ENCODE measurements around the gene DLG1.

Gene DLG1

DNA sequence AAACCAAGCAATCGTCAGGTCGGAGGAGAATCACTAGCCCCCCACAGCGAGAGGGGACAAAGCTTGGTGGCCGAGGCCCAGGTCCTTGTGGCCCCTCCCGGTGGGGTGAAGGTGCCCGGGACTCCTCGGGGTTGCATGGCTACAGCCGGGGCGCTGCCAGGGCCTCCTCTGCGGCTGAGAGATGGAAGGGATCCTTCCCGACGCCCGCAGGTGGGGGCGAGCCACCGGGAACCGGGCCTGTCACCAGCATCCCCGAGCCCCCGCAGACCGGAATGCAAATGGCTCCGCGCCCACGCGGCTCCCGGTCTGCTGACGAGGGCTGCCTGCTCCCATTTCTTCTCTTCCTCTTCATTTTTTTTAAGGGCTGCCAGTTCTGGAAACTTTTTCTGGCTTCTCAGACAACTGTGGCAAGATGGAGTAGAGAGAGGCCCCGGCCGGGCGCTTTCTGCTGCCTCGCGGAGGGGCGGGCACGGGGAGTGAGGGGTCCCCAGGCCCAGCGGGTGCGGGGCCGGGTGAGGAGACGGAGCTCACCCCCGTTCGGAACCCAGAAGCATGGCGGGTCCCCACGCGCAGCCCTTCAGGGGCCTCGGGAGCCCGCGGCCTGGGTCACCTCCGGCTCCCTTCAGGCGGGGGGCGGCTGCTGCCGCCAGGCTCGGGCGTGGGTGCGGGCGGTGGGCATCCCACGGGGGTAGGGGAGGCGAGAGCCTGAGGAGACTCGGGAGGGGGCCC, 296.3 kb downstream of the DLG1 start:
- peak in 18 of 51 donors; percentile 11 to 70 (median 38) for DNase-seq

DNA sequence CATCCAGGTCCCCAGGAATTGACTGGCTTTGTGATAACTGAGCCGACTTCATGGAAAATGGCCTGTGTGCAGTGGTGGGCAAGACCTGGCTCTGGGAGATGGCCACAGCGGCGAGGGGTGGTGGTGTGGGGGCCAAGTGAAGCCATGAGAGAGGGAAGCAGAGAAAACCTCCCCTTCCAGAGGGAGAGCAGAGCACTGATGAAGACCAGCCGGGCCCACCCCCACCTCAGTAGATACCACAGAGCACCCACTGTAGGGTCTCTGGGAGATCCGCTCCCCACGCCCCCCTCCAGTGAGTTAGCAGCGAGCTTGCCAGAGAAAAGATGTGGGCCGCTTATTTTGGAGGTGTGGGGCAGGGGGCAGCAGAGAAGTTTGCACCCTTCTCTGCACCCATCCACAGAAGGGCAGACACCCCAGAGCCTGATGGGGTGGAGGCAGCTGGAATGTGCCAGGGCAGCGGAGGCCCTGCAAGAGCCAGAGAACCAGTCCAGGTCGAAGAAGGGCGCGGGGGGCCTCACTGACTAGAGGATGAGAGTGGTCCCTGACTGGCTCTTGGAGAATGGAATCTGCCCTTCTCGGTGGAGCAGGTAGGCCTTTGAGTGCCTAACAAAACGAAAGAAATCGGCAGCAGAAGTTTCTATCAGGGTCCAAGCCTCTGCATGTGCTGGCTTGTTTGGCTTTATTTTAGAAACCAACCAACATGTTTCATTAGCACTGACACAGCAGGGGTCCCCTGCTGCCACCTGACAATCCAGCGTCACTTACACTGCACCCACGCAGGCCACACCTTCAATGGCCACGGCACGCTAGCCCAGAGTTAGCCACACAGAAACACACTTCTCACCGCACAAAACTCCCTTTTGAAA, 297.1 kb downstream of the DLG1 start:
- no peak for DNase-seq

DNA sequence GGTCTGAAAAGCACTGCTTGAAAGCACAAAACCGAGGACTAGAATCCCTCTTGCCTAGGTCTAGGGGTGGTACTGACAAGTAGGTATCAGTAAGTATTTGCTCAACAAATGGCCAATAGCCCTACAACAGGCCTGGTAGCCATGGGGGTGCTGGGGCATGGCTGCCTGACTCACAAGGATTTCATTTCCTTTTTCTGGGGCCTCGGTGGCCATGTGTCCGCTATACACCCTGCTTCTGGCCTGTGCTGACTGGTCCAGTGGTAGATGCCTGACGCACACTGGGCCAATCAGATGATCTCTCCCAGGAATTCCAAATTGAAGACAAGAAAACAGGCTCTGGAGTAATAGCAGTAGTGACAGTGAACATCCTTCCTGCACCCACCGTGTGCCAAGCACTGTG, 298.2 kb downstream of the DLG1 start:
- no peak for DNase-seq

DNA sequence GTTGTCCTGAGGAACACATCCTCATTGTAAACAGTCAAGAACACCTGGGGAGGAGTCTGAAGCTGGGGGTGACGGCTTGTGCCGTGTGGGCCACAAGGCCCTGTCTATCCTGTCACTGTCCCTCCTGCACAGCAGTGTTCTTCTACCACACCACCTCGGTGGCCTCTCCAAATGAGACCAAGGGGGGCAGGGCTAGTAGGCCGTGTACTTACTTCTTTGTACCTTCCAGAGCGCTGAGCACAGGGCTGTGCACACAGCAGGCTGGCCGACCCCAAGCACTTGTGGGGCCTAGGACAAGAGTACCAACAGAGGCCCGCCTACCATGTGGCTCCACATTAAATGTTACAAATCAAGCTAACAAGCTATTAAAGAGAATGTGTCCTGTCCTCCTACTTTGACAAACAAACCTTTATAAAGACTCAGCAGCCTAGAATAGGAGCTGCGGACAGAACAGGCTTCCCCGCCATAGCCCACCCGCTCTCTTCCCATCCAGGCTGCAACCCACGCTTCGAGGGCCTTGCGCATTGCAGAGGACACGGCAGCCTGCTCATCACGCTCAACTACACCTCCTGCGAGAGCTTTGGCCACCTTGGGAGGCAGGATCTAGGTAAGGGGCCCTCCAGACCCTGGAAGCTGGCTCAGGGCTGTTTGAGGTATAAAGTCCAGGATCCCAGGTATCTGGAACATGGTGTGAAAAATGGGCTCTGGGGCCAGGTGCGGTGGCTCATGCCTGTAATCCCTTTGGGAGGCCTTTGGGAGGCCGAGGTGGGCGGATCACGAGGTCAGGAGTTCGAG, 299.2 kb downstream of the DLG1 start:
- DNase-seq = no peak

DNA sequence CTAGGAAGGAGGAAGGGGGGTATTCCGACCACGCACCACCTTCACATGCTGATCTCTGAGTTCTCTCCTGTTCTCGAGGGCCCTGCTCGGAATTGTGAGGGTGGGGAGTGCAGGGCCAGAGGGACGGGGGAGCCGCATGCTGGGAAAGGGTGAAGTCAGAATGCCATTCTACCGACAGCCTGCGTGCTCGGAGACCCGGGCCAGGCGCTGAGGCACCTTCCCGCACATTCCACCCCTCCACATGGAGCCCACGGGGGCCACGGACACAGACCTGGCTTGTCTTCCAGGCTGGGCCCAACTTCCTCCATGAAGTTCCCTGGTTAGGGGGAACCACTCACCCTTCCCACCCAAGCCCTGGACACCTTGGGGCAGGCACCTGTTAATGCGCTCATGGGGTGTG, 301.1 kb downstream of the DLG1 start:
- no peak for DNase-seq

DNA sequence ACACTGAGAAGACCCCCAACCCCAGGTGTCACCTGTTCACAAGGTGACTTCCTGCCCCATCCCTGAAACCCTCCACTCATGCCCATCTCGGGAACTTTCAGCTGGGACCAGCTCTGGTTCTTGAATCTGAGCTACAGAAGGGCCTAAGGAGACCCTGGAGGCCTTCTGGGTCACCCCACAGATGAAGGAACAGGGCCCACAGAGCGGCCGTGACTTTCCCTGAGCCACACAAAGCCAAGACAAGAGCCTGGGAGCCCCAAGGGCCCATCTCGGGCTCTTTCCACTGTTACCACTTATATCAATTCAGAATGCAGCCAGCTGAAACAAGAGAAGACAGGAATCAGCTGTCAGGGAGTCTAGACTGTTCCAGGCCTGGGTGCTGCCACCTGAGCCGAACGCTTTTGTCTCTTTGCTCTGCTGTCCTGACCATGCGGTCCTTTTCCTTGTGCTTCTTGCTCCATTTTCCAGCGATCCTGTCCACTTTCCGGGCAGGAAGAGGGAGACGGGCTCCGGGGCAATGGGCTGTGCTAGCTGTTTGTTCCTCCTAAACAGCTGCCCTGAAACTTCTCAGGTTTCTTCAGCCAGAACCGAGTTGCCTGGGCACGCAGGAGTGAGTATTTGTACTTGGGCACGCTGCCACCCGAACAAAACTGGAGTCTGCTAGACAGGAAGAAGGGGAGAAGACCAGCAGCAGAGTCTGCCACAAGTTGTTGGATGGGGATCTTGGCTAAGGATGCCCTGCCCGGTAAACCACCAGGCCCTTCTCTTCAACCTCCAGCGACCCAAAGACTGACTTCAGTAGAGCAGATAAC, 301.8 kb downstream of the DLG1 start:
- DNase-seq = peak in 1 of 51 donors; percentile 47

DNA sequence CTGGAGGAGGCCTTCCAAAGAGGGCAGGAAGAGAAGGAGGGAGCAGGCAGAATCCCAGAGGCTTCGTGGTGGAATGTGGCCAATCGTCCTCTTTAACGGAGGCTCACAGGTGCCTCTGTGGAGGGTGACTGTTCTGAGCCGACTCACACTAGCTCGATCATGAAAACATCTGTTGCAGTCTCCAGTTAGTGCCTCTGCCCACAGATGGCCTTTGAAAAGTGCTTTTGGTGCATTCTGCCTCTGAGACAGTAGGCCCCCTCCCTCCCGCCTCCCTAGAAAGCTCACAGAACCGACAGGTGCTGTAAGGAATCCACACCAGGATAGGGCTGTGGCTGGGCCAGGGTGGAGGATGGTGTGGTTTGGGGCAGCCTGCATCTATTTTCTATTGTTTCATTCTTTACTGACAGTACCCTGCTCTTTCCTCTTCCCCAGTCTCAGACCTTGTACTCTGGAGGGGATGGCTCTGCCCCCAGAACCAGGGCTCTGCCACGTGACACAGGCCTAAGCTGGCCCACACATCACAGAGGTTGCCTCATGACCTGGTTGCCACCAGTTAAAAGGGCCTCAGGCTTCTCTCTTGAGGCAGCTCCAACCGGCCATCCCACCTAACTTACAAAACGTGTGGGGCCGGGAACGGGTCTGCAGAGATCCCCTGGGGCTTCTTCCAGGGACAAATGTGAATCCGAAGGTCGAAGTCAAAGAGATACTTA, 302.6 kb downstream of the DLG1 start:
- peak in 1 of 51 donors; percentile 61 for DNase-seq

DNA sequence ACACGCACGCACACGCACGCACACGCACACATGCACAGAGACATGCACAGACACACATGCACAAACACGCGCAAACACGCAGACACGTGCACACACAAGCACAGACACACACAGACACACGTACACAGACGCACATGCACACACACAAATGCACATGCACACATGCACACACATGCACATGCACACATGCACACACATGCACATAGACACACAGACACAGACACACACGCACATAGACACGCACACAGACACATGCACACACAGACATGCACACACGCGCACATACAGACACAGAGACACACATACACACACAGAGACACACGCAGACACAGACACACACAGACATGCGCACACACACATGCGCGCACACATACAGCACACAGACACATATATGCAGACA, 303.4 kb downstream of the DLG1 start:
- DNase-seq = no peak

DNA sequence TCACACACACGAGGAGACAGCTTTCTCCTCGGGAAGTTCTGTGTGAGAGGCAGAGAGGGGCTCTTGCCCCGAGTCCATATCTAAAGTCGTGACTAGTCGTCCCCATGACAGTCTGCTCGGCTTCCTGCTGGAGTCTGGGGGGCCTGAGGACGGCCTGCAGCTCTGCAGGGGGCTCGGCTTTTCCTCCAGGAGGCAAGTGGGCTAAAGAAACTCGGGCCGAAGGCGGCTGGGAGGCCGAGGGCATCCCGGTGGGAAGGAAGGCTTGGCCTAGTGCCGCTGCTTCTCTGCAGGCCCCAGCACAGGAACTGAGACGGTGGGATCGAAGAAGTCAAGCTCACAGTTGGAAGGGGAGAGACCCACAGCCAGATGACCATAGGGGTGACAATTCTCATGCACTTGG, 304.4 kb downstream of the DLG1 start:
- DNase-seq = no peak
